ENCODE results near the gene S100A7A.
"Not testable (repeated sequence)": the region's sequence is repeated elsewhere in the genome, so short reads cannot be mapped to it uniquely, and the experiment has no call there.

S100A7A gene

GRCh38 chr1:153428073-153428638, 11.8 kb downstream of the S100A7A start:
- DNase-seq: no peak

DNA sequence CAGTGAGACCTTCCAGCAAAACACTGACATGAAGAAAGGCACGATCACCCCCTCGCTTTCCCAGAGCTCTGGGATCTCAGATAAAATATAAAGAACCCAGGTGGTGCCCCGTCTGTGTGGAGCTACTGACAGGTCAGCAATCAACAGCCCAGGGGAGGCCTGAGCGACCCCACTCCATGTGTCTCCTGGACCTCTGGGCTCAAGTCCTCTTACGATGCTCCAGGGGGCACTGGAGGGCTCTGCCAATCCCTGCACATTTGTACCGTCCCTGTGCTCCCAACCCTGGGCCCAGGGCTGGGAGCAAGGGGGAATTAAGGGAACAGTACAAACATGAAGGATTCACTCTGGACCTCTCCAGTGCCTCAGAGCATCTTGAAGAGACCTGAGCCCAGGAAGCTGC, 12.5 kb downstream of the S100A7A start:
- DNase-seq: no peak

DNA sequence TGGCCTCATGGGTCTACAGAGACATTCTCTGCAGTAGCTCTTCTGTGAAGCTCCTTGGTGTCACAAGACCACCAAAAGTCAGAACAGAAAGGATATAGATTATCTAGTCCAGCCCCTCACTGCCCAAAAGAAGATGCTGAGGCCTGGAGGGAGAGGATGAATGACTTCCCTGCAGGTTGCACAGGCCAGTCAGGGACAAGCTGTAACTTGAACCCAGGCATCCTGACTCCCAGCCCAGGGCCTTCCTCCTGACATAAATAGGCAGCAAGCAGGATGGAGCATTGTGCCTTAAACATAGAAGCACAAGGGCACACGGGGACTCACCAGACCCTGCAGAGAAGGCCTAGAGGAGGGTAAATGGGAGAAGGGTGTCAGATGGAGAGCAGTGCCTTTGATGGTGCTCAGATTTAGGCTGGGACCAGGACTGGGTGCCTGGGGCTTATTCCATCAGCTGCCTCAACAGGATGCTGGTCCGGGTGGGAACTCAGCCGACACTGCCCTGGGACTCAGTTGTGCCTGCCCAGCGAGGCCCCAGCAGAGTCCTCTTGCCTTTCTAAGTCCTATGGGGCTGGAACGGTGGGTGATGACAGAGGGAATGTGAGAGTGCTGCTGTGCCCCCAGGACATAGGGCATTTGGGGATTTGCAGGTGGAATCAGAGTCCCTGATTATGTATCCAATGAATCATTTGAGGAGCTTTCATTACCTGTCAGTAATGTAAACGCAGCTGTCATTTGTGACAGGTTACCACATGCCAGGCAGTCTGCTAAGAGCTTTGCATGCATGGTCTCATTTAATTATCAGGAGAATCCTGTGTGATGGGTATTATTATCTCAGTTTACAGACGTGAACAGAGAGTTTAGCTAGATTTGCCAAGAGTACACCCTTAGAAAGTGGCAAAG, 13.2 kb downstream of the S100A7A start:
- DNase-seq: no peak

DNA sequence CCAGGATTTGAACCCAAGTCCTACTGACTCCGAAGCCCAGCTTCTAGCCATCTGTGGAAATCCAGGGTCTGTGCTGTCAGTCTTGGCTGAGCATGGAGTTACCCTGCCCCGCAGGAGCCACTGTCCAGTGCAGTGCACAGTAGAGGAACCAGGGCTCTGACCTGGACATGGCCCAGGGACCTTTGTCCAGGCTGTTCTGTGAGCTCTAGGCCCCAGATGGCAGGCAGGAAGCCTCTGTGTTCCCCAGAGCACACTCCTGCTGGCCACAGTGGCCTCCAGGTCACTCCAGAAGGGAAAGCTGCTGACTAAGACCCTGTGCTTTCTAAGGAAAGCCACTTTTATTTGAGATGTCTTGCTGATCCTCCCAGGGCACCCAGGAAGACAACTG, 13.8 kb downstream of the S100A7A start:
- no peak for DNase-seq

- DNase-seq: no peak
These were observed 14.2 kb downstream of the S100A7A start for GRCh38 chr1:153430561-153430960.

DNA sequence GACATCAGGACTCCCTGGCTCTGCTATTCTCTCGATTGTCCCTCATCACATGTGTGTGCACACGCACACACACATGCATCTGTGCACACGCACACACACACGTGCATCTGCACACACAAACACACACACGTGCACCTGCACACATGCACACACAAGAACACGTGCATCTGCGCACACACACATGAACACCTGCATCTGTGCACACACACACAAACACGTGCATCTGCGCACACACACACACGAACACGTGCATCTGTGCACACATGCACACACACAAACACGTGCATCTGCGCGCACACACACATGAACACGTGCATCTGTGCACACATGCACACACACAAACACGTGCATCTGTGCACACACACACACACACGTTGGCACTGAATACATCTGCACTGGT, 14.7 kb downstream of the S100A7A start:
- no peak for DNase-seq

DNA sequence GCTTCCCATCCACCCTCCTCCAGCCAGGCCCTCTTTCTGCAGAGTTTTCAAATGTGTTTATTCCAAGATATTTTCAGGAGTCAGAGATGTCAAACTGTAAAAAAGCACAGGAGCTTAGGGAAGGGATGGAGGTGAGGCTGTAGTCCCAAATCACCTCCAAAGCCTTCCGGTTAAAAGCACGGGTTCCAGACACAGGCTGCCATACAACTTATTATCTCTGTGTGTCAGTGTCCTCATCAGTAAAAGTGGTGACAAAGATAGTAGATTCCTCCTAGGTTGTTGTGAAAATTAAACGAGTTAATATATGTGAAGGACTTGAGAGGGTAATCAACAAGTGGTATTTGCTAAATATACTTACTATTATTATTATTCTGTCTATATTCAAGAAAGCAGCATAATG, 15.1 kb downstream of the S100A7A start:
- no peak for DNase-seq

DNA sequence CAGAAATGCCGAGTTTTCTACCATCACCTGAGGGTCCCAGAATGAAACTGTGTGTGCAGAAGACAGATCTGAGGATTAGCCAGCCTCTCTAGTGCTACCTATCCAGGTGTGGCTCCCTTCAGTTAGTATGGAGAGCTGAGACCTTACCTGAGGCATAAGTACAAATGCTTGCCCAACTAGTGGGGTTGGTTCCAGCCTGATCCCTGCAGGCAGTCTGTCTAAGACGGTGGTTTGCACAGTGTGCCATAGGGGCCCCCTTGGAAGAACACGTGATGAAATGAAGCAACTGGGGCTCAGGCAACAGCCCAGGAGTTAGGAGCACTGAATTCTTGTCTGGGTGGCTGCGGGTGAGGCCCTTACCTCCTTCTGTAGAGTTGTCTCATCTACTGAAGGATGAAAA, 15.6 kb downstream of the S100A7A start:
- DNase-seq: no peak

- DNase-seq: no peak
These were observed 16.8 kb downstream of the S100A7A start for GRCh38 chr1:153432874-153433681.

GRCh38 chr1:153434746-153435455, 18.6 kb downstream of the S100A7A start:
- DNase-seq: no peak

DNA sequence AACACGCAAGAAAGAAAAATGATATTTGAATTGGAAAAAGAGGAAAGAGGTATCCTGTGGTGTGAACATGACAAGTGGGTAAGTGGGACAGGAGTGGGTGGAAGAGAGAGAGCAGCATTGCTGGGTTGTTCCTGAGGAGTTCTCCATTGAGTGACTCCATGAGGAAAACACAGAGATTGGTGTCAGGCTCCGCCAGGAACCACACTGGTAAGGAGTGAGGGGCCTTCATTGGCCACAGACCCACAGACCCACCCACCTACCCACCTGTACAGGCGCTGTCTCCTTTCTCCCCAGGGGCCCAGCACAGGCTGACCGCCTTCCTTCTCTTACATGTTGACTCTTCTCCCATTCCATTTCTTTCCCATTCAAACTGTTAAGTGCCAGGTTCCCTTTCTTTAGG, 20.9 kb downstream of the S100A7A start:
- DNase-seq: no peak

GRCh38 chr1:153438599-153438998, 22.3 kb downstream of the S100A7A start:
- DNase-seq: no peak

DNA sequence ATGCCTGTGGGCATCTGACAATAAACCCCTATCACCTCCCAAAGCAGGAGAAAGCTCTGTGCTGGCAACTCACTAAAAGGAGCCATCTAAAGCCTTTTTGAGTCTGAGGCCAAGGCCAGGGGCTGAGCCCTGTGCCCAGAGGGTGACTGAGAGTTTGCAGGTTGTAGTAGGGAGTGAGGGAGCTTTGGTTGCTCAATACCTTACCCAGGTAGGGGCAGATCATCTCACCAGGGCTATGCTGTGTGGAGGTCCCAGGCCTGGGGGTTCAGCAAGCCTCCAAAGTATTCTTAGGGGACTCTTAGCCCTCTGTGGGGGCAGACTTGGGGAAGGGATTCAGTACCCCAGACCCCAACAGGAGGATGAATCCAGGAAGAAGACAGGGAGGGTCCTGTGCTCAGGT, 23.0 kb downstream of the S100A7A start:
- no peak for DNase-seq

GRCh38 chr1:153441238-153441755, 25.0 kb downstream of the S100A7A start:
- DNase-seq: no peak

- DNase-seq: no peak
These were observed 27.2 kb downstream of the S100A7A start for GRCh38 chr1:153443486-153443885.

DNA sequence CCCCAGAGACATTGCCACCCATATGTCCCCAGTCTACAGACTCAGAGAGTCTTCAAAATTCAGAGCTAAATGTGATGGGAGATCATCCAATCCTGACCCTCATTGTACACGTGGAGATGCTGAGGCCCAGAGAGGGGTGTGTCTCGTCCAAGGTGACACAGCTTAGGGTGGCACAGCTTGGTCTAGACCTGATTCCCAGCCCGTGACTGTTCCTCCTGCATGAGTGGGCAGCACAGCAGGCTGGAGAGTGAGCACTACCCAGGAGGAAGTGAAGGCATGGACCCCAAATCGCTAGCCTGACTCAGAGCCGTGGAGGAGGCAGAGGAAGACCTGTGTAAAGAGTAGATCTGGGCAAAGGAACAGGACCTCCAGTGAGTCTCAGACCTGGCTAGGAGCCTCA, 27.8 kb downstream of the S100A7A start:
- DNase-seq: no peak

- DNase-seq: no peak
These were observed 31.3 kb downstream of the S100A7A start for GRCh38 chr1:153447498-153448170.

DNA sequence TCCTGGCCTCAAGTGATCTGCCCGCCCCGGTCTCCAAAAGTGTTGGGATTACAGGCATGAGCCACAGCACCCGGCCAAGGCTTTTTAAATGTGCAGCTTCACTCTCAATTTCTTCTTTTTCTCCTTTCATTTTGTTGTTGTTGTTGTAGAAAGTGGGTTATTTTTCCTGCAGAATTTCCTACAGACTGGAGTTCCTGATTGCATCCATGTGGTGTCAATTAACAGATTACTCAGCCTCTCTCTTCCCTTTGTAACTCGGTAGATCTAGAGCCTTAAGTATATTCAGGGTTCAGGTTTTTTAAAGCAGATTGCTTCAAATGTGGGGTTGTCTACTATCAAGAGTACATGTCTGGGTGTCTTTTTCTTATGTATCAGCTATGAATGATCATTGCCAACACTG, 32.5 kb downstream of the S100A7A start:
- not testable (repeated sequence) for DNase-seq

- DNase-seq: no peak
These were observed 40.1 kb downstream of the S100A7A start for GRCh38 chr1:153456396-153456795.

GRCh38 chr1:153459655-153460054, 43.3 kb downstream of the S100A7A start:
- DNase-seq: no peak

GRCh38 chr1:153460551-153460950, 44.2 kb downstream of the S100A7A start, which contains the start of gene S100A7:
Gene S100A7, minus strand, starts transcription at chr1:153460651. Its CDS starts 1,638 bp downstream, at chr1:153459013.
- no peak for DNase-seq

DNA sequence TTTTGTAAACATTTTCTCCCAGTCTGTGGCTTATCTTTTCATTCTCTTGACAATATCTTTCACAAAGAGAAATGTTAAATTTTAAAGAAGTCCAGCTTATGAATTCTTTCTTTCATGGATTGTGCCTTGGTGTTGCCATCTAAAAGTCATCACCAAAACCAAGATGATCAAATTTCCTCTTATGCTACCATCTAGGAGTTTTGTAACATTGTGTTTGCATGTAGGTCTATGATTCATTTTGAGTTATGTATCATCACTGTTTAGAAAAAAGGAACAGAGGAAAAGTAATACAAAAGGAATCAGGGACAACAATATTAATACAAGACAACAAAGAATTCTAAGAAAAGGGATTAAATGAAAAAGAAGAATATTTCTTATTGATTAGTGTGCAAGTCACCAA, 46.4 kb downstream of the S100A7A start:
- not testable (repeated sequence) for DNase-seq
